AG09309 (cell line): ENCODE data around the gene RGS17.

Source experiments
- DNase-seq: peaks from one replicate; pipeline ENCODE4 v3.0.0-alpha.2; 2010; ENCODE audit warnings: low read depth
- H3K4me3 ChIP-seq: 2 replicates; pipeline ENCODE4 v1.5.1; 2011; ENCODE audit warnings: mild to moderate bottlenecking, low read depth, low read length, moderate library complexity; ENCODE audit not compliant: control insufficient read depth
- CTCF ChIP-seq: IDR thresholded peaks from 2 replicates; pipeline ENCODE4 v1.5.1; 2011; ENCODE audit warnings: mild to moderate bottlenecking, low read depth, low read length, inconsistent platforms; ENCODE audit not compliant: insufficient read depth, control insufficient read depth; ENCODE audit errors: missing control alignments

The RGS17 gene, protein sequence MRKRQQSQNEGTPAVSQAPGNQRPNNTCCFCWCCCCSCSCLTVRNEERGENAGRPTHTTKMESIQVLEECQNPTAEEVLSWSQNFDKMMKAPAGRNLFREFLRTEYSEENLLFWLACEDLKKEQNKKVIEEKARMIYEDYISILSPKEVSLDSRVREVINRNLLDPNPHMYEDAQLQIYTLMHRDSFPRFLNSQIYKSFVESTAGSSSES

DNA sequence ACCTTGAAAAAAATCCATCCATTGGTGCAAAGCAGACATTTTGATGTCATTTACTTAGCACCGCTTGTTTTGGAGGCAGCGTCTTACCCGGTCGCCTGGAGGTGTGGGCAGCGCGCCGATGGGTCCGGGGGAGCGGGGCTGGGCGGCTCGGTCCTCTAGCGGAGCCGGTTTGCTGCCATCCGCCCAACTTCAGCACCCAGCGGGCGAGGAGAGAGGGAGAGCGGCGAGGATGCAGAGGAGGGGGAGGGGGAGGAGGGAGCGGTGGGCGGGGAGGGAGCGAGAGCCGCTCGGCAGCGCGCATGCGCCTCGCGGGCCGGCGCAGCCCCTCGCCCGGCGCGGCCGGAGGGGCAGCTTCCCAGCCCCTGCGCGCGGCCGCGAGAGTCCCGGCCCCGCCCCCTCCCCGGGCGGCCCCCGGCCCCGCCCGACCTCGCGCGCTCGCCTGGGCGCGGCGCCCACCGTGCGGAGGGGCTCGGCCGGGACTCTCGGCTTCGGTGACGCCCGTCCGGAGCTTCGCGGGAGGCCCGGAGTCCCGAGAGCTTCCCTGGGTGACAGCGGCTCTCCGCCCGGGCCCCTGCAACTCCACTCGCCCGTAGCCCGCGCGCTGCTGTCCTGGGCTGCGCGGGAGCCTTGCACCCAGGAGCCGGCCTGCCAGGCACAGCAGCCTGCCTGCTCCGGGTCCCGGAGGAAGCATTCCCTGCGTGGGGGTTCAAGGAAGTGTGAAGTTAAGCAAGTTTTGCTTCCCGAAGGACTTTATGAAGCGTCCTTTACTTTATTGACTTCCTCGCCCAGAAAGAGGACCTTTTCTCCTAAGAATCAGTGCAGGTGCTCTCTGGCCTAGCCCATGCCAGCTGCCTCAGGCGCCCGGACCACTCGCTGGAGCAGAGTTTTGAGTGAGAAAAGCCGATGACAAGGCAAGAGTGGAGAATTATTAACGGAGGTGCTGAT lies at the start of gene RGS17:
Gene RGS17 (minus strand): TSS at position 246 of the 945 bp plus-strand sequence. CDS start 87,264 bp downstream, outside the sequence.
- peak; percentile 23 for DNase-seq
- no peak for TF ChIP-seq CTCF
- H3K4me3 ChIP-seq, result peak within 1 kb of the TSS; percentile 93

DNA sequence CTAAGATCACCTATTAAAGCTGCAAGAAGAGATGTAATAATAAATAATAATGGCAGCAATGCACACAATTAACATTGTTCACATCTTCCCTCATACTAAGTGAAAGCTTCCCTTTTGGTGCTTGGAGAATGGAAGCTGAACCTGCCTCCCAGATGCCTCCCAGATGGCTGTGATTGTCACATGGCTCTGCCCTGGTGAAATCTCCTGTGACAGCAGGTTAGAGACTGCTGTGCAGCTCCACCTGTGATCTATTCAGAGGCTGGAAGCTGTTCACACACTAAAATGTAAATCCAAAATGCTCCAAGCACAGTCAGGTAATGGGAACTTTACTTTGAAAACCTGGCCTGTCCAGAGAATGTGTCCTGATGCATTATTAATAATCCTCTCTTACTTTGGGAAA lies 41.7 kb upstream of the RGS17 start:
- TF ChIP-seq CTCF, result no peak
- DNase-seq, result no peak
- no peak overlapping the region for H3K4me3 ChIP-seq

DNA sequence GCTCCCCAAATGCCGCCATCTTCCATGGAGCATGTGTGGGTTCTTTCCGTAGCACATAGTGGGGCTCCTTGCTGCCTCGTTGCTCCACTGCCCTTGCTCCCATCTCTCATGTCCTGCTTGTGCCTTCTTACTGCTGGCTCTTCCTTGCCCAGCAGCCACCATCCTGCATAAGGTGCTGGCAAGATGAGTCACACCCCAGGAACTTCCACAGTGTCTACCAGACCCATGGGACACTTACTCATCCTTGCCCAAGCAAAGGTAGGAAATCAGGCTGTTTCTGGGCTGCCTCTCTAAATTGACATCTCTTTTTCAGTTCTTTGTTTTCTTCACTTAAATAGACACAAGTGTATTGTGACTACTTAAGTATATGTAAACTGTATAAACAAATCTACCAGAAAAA lies 39.4 kb upstream of the RGS17 start:
- TF ChIP-seq CTCF, result no peak
- DNase-seq, result no peak
- no peak overlapping the region for H3K4me3 ChIP-seq

DNA sequence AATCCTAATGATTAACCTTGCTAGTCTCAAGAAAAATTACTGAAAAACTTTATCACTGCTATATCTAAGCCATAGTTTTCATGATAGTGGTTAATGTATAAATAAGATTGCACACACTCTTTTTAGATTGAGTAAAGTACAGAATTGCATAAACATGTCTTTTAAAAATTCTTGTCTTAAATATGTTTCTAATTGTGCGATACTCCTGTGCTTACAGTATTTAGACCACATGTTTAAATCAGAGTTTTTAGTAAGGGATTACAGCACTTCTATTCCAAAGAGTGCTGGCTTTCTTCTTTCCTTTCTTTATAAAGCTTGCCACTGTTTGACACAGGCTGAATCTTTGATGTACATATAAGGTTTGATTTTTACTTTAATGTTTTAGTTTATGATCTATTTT lies 36.8 kb upstream of the RGS17 start:
- no peak for TF ChIP-seq CTCF
- no peak overlapping the region for H3K4me3 ChIP-seq
- peak; percentile 10 for DNase-seq

GRCh38 chr6:153167061-153167891 lies 36.2 kb upstream of the RGS17 start:
- TF ChIP-seq CTCF, result no peak
- peak; percentile 51 for DNase-seq
- no peak overlapping the region for H3K4me3 ChIP-seq

- no peak overlapping the region for H3K4me3 ChIP-seq
- no peak for DNase-seq
- no peak for TF ChIP-seq CTCF
These were observed 31.6 kb upstream of the RGS17 start for GRCh38 chr6:153162646-153163045.
